Heart right ventricle (tissue), 16 donors: ENCODE data around the gene FECH. TPM values are rescaled to one million over a fixed set of nuclear protein-coding genes. Genes with fewer than 3 reads are reported as not detected.

ENCODE experiments used
- ATAC-seq, 8 donors: fragments of 200-7000 bp; cut with Tn5 transposase; one replicate each; pipeline ENCODE4 v1.9.1; 2020; ENCODE audit warnings: mild to moderate bottlenecking in 8 of 8, moderate library complexity in 8 of 8, moderate number of reproducible peaks in 1 of 8
- DNase-seq, 2 donors: peaks; one replicate each; pipeline ENCODE4 v3.0.0-alpha.2; 2020
- H3K27ac ChIP-seq, 10 donors: fragments of 200-600 bp; sonication (generic) in 2 of 10; one replicate each; pipeline versions ENCODE4 v1.5.0 to v1.8.0; 2020 to 2022; ENCODE audit warnings: mild to moderate bottlenecking in 3 of 10
- H3K27me3 ChIP-seq, 7 donors: fragments of 200-600 bp; one replicate each; pipeline ENCODE4 v1.8.0; 2021 to 2022; ENCODE audit warnings: mild to moderate bottlenecking in 2 of 7
- H3K36me3 ChIP-seq, 9 donors: fragments of 200-600 bp; sonication (generic) in 1 of 9; one replicate each; pipeline versions ENCODE4 v1.5.0 to v1.8.0; 2020 to 2022; ENCODE audit warnings: mild to moderate bottlenecking in 2 of 9
- H3K4me1 ChIP-seq, 9 donors: fragments of 200-600 bp; sonication (generic) in 1 of 9; one replicate each; pipeline versions ENCODE4 v1.5.0 to v1.8.0; 2020 to 2022; ENCODE audit warnings: mild to moderate bottlenecking in 4 of 9
- H3K4me3 ChIP-seq, 10 donors: fragments of 200-600 bp; sonication (generic) in 2 of 10; one replicate each; pipeline versions ENCODE4 v1.5.0 to v1.8.0; 2020 to 2022; ENCODE audit warnings: mild to moderate bottlenecking in 7 of 10, moderate library complexity in 2 of 10
- H3K9me3 ChIP-seq, 11 donors: fragments of 200-600 bp in 10 of 11; sonication (generic) in 2 of 11; one replicate each; pipeline versions ENCODE4 v1.5.0 to v1.8.0; 2013 to 2022; ENCODE audit warnings: mild to moderate bottlenecking in 2 of 11, control low read depth in 1 of 11, moderate library complexity in 1 of 11
- WGBS, 2 donors: extraction: QIAGEN DNeasy Blood & Tissue Kit; methylation state at CpG; one replicate each; pipeline ENCODE4 v1.1.7; 2013; ENCODE audit warnings: inconsistent platforms in 1 of 2; 5-methylcytosine and 5-hydroxymethylcytosine counted together
- intact Hi-C, 10 donors: fragments of 100-400 bp; cut with DNase I; formaldehyde crosslinking; loops; one replicate each; pipeline versions ENCODE4 v1.11.1 to v1.14.2; 2022
- polyA plus RNA-seq, 2 donors: library from polyadenylated mRNA; stranded (reverse); fragments of 200-250 nt; gene quantifications; one replicate each; pipeline ENCODE4 v1.2.3, GENCODE V29; 2013
- total RNA-seq, 10 donors: library from RNA; stranded (reverse); fragmentation: NEBNext Ultra II Directional in 3 of 10; extraction: Animal tissue kit (Norgen Biotek cat#: 25700) in 3 of 10; gene quantifications; one replicate each; pipeline versions ENCODE4 v1.2.1 to v1.2.4, GENCODE V29; 2021 to 2023
- TF ChIP-seq, protein P1 (sequence below), 9 donors: fragments of 200-600 bp; sonication (generic) in 2 of 9; IDR thresholded peaks; one replicate each; pipeline versions ENCODE4 v1.5.0 to v1.8.0; 2021 to 2022; ENCODE audit warnings: antibody characterized with exemption in 9 of 9, mild to moderate bottlenecking in 5 of 9, moderate library complexity in 1 of 9
- donor health status: Arrhythmogenic right ventricular cardiomyopathy.
- donor health status: ischemic (EF 13 %, LVEDD 7.1; RV severe dilation, severe dysfunction).
- donor health status: healthy with polysubstance abuse.
- donor health status: DM: no; HTN: yes; CAD: no.
- donor health status: DM: no; HTN: no; CAD: no.
- donor health status: ischemic (EF 25% LVEDD 6.9; RV normal size, moderate dysfunction).
- donor health status: ischemic (EF 25% LVEDD 5.7; RV mildly dilated, moderate dysfunction).
- donor health status: healthy.
- donor health status: DM: yes; HTN: yes; CAD: no.
- donor health status: Ischemic cardiomyopathy.
- donor health status: ischemic (EF 35%, LVEDD 5.7; RV mildly dilated, moderate dysfunction).
- donor health status: nonischemic (EF 11% LVEDD 7.7; RV severe dilation, severe dysfunction).
- donor health status: DM: yes; HTN: yes; CAD: no.
- donor health status: PGD.
- donor health status: ischemic (EF 29% LVEDD 5.4; RV normal size, mild dysfunction).
- donor health status: nonischemic (EF 23%, LVEDD 6.1; RV moderate dilation, normal function).

The FECH gene
- total and polyA plus RNA-seq, 12 donors: 4.3 to 55.7 (median 37.5) TPM

DNA sequence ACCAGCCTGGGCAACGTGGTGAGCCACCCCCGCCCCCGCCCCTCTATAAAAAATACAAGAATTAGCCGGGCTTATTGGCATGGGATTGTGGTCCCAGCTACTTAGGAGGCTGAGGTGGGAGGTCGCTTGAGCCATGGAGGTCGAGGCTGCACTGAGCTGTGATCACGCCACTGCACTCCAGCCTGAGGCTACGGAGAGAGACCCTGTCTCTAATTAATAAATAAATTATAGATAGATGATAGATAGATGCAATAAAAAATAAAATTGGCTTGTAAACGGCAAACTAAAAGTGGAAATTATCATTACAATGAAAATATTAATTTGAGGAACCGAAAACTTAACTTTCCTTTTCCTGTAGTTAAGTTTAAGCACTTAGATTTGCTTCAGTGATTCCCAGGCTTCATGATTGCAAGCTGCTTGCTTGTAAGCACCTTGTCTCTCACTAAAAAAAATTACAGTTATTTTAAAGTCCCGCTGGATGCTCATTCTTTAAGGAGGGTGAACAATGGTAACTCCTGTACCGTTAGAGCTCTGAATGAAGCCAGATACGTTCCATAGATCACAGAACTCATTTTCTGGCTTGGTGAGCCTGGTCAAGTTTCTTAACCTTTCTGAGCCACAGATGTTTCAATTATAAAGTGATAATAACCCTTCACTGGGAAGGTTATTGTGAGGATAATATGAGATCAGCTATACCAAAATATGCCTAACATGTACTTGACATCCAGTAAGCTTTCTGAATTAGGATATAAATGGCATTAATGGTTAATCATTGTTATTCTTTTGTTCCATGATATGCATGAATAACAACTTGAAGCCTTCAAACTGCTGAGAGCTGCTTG, 44.5 kb upstream of the FECH start:
- no peaks in the 10 kb centered on the region for H3K9me3 ChIP-seq
- 53 to 56% methylated on average over 13 of the region's 13 CpGs for WGBS, 2 donors
- peak in 2 of 8 donors; percentile 5 for ATAC-seq
- H3K36me3 ChIP-seq: no peaks in the 10 kb centered on the region
- H3K27me3 ChIP-seq: no peaks in the 10 kb centered on the region
- peak overlapping the region in 9 of 10 donors; percentile 71 to 91 (median 77) for H3K27ac ChIP-seq
- intact Hi-C loops: loop anchor here in 6 of 10 donors (5.0 to 10.0 kb wide), 6 partner anchors 64 to 494 kb away; partner anchors contain the start of genes NEDD4L (in 2 of the 6) and ATP8B1 (in 1 of the 6)
- H3K4me3 ChIP-seq: peak overlapping the region; percentile 50 to 77 (median 64)
- no peak for DNase-seq
- TF ChIP-seq, protein P1, sequence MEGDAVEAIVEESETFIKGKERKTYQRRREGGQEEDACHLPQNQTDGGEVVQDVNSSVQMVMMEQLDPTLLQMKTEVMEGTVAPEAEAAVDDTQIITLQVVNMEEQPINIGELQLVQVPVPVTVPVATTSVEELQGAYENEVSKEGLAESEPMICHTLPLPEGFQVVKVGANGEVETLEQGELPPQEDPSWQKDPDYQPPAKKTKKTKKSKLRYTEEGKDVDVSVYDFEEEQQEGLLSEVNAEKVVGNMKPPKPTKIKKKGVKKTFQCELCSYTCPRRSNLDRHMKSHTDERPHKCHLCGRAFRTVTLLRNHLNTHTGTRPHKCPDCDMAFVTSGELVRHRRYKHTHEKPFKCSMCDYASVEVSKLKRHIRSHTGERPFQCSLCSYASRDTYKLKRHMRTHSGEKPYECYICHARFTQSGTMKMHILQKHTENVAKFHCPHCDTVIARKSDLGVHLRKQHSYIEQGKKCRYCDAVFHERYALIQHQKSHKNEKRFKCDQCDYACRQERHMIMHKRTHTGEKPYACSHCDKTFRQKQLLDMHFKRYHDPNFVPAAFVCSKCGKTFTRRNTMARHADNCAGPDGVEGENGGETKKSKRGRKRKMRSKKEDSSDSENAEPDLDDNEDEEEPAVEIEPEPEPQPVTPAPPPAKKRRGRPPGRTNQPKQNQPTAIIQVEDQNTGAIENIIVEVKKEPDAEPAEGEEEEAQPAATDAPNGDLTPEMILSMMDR (IDR thresholded peaks at IDR 0.05): no peak
- peaks cover 0 to 19% (median 7%) of the 10 kb centered on the region in 9 donors for H3K4me1 ChIP-seq

DNA sequence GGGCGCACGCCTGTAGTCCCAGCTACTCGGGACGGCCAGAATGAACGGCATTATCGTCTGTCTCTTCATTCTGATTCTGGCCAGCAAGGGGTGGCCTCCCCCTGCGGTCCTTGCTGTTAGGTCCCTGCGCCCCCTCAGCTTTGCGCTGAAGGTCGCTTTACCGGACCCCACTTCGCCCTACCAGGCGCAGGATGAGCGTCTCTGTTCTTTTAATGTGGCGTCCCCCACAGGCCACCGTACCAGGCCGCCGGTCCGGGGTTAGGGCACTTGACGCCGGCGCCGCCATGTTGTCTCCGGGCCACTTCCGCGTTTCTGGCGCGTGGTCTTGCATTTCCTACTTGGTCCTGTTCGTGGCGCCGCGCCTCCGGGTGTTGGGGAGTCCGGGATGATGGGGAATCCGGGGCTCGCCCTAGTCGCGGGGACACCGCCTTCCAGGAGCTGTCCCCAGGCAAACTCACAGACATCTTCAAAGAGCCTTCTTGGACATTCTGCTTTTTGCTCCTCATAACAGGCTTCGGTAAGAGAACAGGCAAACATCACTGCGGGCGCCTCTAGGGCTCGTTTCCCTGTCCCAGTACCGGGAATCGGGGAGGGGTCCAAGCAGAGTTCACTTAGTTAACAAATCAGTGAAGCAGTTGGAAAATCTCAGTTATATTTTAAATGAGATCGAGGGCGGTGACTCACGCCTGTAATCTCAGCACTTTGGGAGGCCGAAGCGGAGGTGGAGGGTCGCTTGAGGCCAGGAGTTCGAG, 43.7 kb upstream of the FECH start:
- no peaks in the 10 kb centered on the region for H3K9me3 ChIP-seq
- intact Hi-C loops: loop anchor here in 6 of 10 donors (5.0 to 10.0 kb wide), 6 partner anchors 65 to 495 kb away; partner anchors contain the start of genes NEDD4L (in 2 of the 6) and ATP8B1 (in 1 of the 6)
- no peaks in the 10 kb centered on the region for H3K27me3 ChIP-seq
- 3 to 8% methylated on average over 52 of the region's 52 CpGs for WGBS, 2 donors
- peak overlapping the region; percentile 50 to 77 (median 64) for H3K4me3 ChIP-seq
- TF ChIP-seq, protein P1 (IDR thresholded peaks at IDR 0.05): peak; percentile 39 to 92 (median 78)
- DNase-seq: peak; percentile 97
- H3K36me3 ChIP-seq: no peaks in the 10 kb centered on the region
- ATAC-seq: peak; percentile 97 to 100 (median 99)
- H3K27ac ChIP-seq: peak overlapping the region in 9 of 10 donors; percentile 71 to 91 (median 77)
- peaks cover 0 to 19% (median 7%) of the 10 kb centered on the region in 9 donors for H3K4me1 ChIP-seq

DNA sequence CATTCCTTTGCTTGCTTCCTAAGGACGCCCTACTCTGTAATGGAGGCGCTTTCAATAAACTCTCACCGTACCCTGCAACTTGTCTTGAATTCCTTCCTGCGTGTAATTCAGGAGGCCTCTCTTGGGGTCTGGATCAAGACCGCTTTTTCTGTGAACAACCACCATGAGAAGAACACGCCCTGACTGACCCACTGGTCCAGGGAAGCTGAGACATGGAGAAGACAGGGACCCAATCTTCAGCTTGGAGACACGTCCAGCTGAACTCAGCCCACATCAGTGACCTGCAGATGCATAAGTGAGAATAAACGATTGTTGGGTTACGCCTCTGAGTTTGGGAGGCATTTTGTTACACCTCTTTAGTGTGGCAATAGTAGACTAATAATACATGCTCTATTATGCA, 42.9 kb upstream of the FECH start:
- H3K27me3 ChIP-seq: no peaks in the 10 kb centered on the region
- intact Hi-C loops: loop anchor here in 3 of 10 donors (5.0 to 10.0 kb wide), 4 partner anchors 413 to 685 kb away; partner anchors contain the start of gene NEDD4L (in 2 of the 3)
- H3K4me3 ChIP-seq: peak overlapping the region in 9 of 10 donors; percentile 59 to 77 (median 64)
- 95 to 97% methylated on average over 9 of the region's 9 CpGs for WGBS, 2 donors
- H3K4me1 ChIP-seq: peaks cover 0 to 19% (median 7%) of the 10 kb centered on the region in 9 donors
- H3K27ac ChIP-seq: peak overlapping the region in 5 of 10 donors; percentile 77 to 91 (median 79)
- H3K9me3 ChIP-seq: no peaks in the 10 kb centered on the region
- ATAC-seq (peak in 1 of 8 donors; percentile 3), DNase-seq (no peak)
- TF ChIP-seq, protein P1 (IDR thresholded peaks at IDR 0.05): no peak
- H3K36me3 ChIP-seq: no peaks in the 10 kb centered on the region

DNA sequence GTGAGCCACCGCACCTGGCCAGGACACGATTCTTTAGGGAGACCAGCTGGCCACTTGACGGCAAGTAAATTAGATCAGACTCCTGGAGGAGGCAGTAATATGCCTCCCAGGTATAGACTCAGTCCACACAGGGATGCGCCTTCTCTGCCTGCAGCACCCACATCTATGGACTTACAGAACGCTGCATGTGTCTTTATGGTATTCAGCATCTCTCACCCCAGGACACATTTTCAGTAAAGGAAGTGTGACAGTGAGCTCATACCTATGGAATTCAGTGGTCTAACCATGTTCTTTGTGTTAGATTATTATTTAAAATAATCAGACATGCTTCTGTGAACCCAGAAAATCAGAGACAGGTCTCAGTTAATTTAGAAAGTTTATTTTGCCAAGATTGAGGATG, 41.0 kb upstream of the FECH start:
- H3K36me3 ChIP-seq: no peaks in the 10 kb centered on the region
- no peak overlapping the region for H3K27ac ChIP-seq
- TF ChIP-seq, protein P1 (IDR thresholded peaks at IDR 0.05): no peak
- H3K4me3 ChIP-seq: no peak overlapping the region
- H3K27me3 ChIP-seq: no peaks in the 10 kb centered on the region
- H3K9me3 ChIP-seq: no peaks in the 10 kb centered on the region
- peaks cover 0 to 23% (median 7%) of the 10 kb centered on the region in 9 donors for H3K4me1 ChIP-seq
- WGBS, 2 donors: 76 to 77% methylated on average over 5 of the region's 5 CpGs
- DNase-seq (no peak), ATAC-seq (no peak)
- intact Hi-C loops: loop anchor here in 3 of 10 donors (5.0 to 10.0 kb wide), 4 partner anchors 415 to 687 kb away; partner anchors contain the start of gene NEDD4L (in 2 of the 3)
